ENCODE results near the gene ZNF639. TPM values are rescaled to one million over a fixed set of nuclear protein-coding genes. Genes with fewer than 3 reads are reported as not detected.
A peak's percentile ranks its signal among the peaks of the same experiment; 100 is the strongest.

ZNF639 gene
- total RNA-seq, 2 donors from 2014 or later, result 17.8 to 23.3 TPM

DNA sequence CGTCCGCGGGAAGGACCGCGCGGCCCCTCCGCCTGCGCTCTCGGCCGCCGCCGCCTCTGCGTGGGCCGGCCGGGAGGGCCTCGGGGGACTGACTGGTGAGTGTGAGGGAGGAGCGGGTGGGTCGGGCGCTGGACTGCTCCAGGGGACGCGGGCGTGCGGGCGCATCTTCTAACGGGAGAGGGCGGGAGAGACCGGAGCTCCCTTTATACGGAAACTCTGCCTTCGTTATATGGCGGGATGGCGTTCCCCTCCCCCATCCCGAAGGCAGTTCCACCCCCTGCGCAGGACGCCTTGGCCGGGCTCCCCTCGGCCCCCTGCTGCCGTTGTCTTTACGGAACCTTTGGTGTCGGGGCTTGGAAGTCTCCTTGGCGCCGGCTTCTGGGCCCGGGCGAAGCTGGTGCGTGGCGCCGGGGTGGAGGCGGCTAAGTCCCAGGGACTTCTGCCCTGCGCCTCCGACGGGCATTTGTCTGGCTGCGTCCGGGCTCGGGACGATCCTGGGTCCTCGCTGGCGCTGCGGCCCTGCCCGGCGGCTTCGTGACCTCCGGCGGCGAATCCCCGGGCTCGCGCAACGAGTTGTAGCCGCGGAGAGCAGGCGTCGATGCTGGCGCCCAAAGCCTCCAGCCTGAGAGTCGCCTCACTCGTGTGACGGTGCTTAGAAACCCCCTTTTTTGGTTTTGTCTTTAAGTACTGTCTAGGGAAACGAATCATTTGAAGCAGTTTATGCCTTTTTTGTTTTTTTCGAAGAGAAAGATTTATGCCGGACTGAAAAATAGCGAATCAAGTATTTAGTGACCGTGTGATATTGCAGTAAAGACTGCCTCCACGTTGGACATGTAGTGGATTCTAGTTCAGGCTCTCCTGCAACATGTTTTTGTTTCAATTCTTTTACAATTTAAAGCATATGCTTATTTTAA lies 623 bp downstream of the ZNF639 start:
- TF ChIP-seq, protein P1, sequence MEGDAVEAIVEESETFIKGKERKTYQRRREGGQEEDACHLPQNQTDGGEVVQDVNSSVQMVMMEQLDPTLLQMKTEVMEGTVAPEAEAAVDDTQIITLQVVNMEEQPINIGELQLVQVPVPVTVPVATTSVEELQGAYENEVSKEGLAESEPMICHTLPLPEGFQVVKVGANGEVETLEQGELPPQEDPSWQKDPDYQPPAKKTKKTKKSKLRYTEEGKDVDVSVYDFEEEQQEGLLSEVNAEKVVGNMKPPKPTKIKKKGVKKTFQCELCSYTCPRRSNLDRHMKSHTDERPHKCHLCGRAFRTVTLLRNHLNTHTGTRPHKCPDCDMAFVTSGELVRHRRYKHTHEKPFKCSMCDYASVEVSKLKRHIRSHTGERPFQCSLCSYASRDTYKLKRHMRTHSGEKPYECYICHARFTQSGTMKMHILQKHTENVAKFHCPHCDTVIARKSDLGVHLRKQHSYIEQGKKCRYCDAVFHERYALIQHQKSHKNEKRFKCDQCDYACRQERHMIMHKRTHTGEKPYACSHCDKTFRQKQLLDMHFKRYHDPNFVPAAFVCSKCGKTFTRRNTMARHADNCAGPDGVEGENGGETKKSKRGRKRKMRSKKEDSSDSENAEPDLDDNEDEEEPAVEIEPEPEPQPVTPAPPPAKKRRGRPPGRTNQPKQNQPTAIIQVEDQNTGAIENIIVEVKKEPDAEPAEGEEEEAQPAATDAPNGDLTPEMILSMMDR (IDR thresholded peaks at IDR 0.05), result no peak
- TF ChIP-seq POLR2A (IDR thresholded peaks at IDR 0.05), result peak in 2 of 3 donors; percentile 50 to 64
- 0% methylated on average over 29 to 80 of the region's 81 CpGs for WGBS, 2 donors
- peak overlapping the region; percentile 37 to 88 for H3K4me3 ChIP-seq
- peaks cover 24% of the 10 kb centered on the region for H3K4me1 ChIP-seq
- DNase-seq (peak; percentile 59 to 73 (median 66)), ATAC-seq (peak; percentile 66)
- peak overlapping the region; percentile 93 to 95 (median 94) for H3K27ac ChIP-seq
- H3K36me3 ChIP-seq (replicated peaks in 1 of 2; ENCODE audit: insufficient read depth in 1 of 2, low read depth in 2 of 2), result peaks cover 0 to 1% of the 10 kb centered on the region in 2 donors
- intact Hi-C loops (cut with DNase I), result no loop called here
- H3K27me3 ChIP-seq, result no peaks in the 10 kb centered on the region
- no peaks in the 10 kb centered on the region for H3K9me3 ChIP-seq

DNA sequence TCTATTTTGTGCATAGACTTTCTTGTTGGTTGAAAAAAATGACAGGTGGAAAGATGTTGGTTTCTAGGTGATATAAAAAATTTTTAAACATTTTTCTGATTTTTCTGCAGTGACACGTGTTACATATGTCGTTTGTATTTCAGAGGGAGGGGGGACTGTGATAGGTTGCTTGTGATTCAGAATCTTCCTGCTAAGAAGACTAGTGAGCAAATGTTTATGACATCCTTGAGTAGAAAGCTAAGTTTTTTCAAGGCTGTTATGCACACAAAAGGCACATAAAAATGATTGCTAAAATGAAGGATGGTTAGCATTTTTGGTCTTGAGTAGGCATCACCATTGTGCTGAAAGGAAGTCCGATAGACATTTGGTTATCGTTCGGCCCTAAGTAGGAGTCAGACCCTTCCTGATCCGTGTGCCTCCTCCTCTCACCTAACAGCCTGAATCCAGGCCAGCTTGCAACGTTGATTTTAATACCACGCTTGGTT lies 1.5 kb downstream of the ZNF639 start:
- WGBS, 2 donors, result 2 to 4% methylated on average over 8 of the region's 8 CpGs
- H3K27me3 ChIP-seq, result no peaks in the 10 kb centered on the region
- H3K4me3 ChIP-seq, result peak overlapping the region in 1 of 2 donors; percentile 88
- intact Hi-C loops (cut with DNase I), result no loop called here
- ATAC-seq (no peak), DNase-seq (no peak)
- H3K4me1 ChIP-seq, result peaks cover 24% of the 10 kb centered on the region
- H3K27ac ChIP-seq, result peak overlapping the region in 3 of 4 donors; percentile 93 to 95 (median 93)
- H3K36me3 ChIP-seq (replicated peaks in 1 of 2; ENCODE audit: insufficient read depth in 1 of 2, low read depth in 2 of 2), result peaks cover 0 to 3% of the 10 kb centered on the region in 2 donors
- no peaks in the 10 kb centered on the region for H3K9me3 ChIP-seq
- TF ChIP-seq POLR2A (IDR thresholded peaks at IDR 0.05), result no peak

DNA sequence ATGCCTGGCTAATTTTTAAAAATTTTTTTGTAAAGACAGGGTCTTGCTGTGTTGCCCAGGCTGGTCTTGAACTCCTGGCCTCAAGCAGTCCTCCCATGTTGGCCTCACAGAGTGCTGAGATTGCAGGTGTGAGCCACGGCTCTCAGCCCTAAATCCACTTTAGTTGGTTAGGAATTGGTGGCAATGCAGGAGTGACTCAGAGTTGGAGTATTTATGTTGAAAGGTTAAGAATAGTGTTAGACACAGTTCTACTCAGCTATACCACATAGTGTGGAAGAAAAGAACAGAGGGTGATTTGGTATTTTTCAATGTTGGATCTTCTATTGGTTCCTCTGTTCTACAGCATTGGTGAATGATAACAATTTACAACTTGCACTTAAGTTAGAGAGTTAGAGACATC lies 7.6 kb downstream of the ZNF639 start:
- ATAC-seq, result no peak
- intact Hi-C loops (cut with DNase I), result no loop called here
- H3K4me3 ChIP-seq, result no peak overlapping the region
- H3K36me3 ChIP-seq (replicated peaks in 1 of 2; ENCODE audit: insufficient read depth in 1 of 2, low read depth in 2 of 2), result peaks cover 16 to 26% of the 10 kb centered on the region in 2 donors
- H3K9me3 ChIP-seq, result no peaks in the 10 kb centered on the region
- no peak overlapping the region for H3K27ac ChIP-seq
- TF ChIP-seq, protein P1 (IDR thresholded peaks at IDR 0.05), result no peak
- no peak for TF ChIP-seq POLR2A (IDR thresholded peaks at IDR 0.05)
- no peaks in the 10 kb centered on the region for H3K27me3 ChIP-seq
- WGBS, 2 donors, result 95 to 100% methylated on average over 1 of the region's 1 CpG
- DNase-seq, result no peak
- H3K4me1 ChIP-seq, result peaks cover under 1% of the 10 kb centered on the region

DNA sequence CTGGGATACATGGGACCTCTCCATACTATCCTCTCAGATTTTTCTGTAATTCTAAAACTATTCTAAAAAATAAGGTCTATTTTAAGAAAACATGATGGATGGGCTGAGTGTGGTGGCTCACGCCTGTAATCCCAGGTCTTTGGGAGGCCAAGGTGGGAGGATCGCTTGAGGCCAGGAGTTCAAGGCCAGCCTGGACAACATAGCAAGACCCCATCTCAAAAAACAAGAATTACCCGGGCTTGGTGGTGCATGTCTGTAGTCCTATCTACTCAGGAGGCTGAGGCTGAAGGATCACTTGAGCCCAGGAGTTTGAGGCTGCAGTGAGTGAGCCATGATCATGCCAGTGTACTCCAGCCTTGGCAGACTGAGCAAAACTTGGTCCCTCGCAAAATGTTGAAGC lies 9.4 kb downstream of the ZNF639 start:
- 94 to 100% methylated on average over 4 of the region's 4 CpGs for WGBS, 2 donors
- intact Hi-C loops (cut with DNase I), result no loop called here
- H3K4me1 ChIP-seq, result no peaks in the 10 kb centered on the region
- no peak overlapping the region for H3K27ac ChIP-seq
- ATAC-seq (no peak), DNase-seq (no peak)
- H3K27me3 ChIP-seq, result no peaks in the 10 kb centered on the region
- H3K4me3 ChIP-seq, result no peak overlapping the region
- peaks cover 16 to 27% of the 10 kb centered on the region in 2 donors for H3K36me3 ChIP-seq (replicated peaks in 1 of 2; ENCODE audit: insufficient read depth in 1 of 2, low read depth in 2 of 2)
- TF ChIP-seq, protein P1 (IDR thresholded peaks at IDR 0.05), result no peak
- no peak for TF ChIP-seq POLR2A (IDR thresholded peaks at IDR 0.05)
- H3K9me3 ChIP-seq, result no peaks in the 10 kb centered on the region

DNA sequence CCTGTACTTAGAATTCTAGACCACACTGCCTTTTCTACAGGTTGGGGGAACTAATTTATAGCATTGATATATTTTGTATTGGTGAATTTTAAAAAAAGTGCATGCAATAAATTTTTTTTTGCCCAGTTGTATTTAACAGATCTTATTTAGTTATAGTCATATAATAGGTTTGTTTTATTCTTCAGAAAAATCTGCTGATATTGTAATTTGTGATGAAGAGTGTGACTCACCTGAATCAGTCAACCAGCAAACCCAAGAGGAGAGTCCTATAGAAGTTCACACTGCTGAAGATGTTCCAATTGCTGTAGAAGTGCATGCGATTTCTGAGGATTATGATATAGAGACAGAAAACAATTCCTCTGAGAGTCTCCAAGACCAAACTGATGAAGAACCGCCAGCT lies 10.3 kb downstream of the ZNF639 start:
- H3K27me3 ChIP-seq, result no peaks in the 10 kb centered on the region

More for the DNA sequence above, 10.3 kb downstream of the ZNF639 start:
- H3K36me3 ChIP-seq (replicated peaks in 1 of 2; ENCODE audit: insufficient read depth in 1 of 2, low read depth in 2 of 2), result peaks cover 16 to 27% of the 10 kb centered on the region in 2 donors
- TF ChIP-seq, protein P1 (IDR thresholded peaks at IDR 0.05), result no peak
- no peak for TF ChIP-seq POLR2A (IDR thresholded peaks at IDR 0.05)
- DNase-seq (no peak), ATAC-seq (no peak)
- WGBS, 2 donors, result 91 to 100% methylated on average over 2 of the region's 2 CpGs
- no peaks in the 10 kb centered on the region for H3K4me1 ChIP-seq
- no peak overlapping the region for H3K27ac ChIP-seq
- intact Hi-C loops (cut with DNase I), result no loop called here
- no peaks in the 10 kb centered on the region for H3K9me3 ChIP-seq
- H3K4me3 ChIP-seq, result no peak overlapping the region
